ENCODE data around the gene INPP5A. TPM values are rescaled to one million over a fixed set of nuclear protein-coding genes. Genes with fewer than 3 reads are reported as not detected.

INPP5A gene
- total RNA-seq, 1 donor from 2014 or later = 45.2 TPM

DNA sequence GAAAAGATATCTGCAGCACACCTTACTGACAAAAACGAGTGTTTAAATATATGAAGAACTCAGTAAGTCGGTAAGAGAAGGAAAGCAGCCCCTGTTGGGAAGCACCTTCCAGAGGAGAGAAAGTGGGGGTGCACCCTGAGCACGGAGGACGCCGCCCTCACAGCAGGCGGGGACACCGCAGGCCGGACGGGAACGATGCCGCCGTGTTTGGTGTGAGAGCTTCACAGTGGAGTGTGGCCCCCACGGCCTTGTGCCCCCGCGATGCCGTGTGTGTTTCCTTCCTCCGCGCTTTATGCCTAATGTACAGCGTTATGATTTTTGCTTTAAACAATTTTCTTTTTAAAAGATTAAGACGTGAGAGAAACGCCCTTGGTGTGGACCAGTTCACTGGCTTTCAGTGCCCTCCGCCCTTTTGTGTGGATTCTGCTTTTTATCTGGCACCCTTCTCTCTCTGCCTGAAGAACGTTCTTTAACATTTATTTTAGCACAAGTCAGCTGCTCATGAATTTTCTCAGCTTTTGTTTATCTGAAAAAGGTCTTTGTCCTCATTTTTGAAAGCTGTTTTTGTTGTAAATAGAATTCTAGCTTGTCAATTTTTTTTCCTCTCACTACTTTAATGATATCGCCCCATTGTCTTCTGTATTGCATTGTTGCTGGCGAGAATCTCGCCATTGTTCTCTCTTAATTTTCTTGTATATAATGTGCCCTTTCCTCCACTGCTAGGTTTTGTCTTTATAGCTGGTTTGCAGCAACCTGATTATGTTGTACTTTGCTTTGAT lies 110.7 kb downstream of the INPP5A start:
- peaks cover 17% of the 10 kb centered on the region for H3K27me3 Mint-ChIP-seq (ENCODE audit: unreplicated experiment)
- H3K36me3 Mint-ChIP-seq (ENCODE audit: low read depth, unreplicated experiment) = peaks cover 8% of the 10 kb centered on the region
- H3K4me1 Mint-ChIP-seq (ENCODE audit: unreplicated experiment) = peaks cover 12% of the 10 kb centered on the region
- no peak for DNase-seq (ENCODE audit: low spot score)
- H3K4me3 Mint-ChIP-seq (ENCODE audit: unreplicated experiment) = no peak overlapping the region
- TF ChIP-seq, protein P1, sequence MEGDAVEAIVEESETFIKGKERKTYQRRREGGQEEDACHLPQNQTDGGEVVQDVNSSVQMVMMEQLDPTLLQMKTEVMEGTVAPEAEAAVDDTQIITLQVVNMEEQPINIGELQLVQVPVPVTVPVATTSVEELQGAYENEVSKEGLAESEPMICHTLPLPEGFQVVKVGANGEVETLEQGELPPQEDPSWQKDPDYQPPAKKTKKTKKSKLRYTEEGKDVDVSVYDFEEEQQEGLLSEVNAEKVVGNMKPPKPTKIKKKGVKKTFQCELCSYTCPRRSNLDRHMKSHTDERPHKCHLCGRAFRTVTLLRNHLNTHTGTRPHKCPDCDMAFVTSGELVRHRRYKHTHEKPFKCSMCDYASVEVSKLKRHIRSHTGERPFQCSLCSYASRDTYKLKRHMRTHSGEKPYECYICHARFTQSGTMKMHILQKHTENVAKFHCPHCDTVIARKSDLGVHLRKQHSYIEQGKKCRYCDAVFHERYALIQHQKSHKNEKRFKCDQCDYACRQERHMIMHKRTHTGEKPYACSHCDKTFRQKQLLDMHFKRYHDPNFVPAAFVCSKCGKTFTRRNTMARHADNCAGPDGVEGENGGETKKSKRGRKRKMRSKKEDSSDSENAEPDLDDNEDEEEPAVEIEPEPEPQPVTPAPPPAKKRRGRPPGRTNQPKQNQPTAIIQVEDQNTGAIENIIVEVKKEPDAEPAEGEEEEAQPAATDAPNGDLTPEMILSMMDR (IDR thresholded peaks at IDR 0.05; ENCODE audit: unreplicated experiment) = no peak
- no peaks in the 10 kb centered on the region for H3K9me3 Mint-ChIP-seq (ENCODE audit: unreplicated experiment)
- H3K27ac Mint-ChIP-seq (ENCODE audit: unreplicated experiment) = no peak overlapping the region

DNA sequence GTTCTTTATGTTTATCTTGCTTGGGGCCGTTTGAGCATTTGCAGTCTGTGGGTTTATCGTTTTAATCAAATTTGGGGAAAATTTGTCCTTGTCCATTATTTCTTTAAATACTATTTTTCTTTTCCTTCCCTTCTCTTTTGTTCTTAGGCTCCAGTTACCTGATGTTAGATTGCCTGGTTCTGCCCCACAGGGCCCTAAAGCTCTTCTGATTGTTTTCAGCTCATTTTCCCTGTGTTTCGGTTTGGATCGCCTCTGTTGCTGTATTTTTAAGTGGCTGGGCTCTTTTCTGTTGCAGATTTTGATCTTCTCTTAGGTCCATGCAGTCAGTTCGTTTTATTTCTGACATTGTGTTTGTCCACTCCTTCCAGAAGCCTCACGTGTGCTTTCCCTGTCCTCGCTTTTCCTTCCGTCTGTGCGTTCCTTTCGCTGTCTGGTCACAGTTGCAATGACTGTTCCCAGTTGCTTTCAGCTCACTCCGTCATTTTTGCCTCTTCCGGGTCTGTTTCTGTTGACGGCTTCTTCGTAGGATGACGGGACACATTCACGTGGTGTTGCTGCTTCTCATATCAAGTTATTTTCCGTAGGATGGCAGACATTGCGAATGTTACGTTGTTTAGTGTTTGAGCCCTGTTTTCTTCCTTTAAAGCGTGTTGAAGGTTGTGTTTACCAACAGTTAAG lies 111.4 kb downstream of the INPP5A start:
- DNase-seq (ENCODE audit: low spot score) = no peak
- H3K4me3 Mint-ChIP-seq (ENCODE audit: unreplicated experiment) = no peak overlapping the region
- H3K27ac Mint-ChIP-seq (ENCODE audit: unreplicated experiment) = no peak overlapping the region
- H3K27me3 Mint-ChIP-seq (ENCODE audit: unreplicated experiment) = peaks cover 17% of the 10 kb centered on the region
- peaks cover 12% of the 10 kb centered on the region for H3K4me1 Mint-ChIP-seq (ENCODE audit: unreplicated experiment)
- no peaks in the 10 kb centered on the region for H3K9me3 Mint-ChIP-seq (ENCODE audit: unreplicated experiment)
- H3K36me3 Mint-ChIP-seq (ENCODE audit: low read depth, unreplicated experiment) = peaks cover 8% of the 10 kb centered on the region
- TF ChIP-seq, protein P1 (IDR thresholded peaks at IDR 0.05; ENCODE audit: unreplicated experiment) = no peak

DNA sequence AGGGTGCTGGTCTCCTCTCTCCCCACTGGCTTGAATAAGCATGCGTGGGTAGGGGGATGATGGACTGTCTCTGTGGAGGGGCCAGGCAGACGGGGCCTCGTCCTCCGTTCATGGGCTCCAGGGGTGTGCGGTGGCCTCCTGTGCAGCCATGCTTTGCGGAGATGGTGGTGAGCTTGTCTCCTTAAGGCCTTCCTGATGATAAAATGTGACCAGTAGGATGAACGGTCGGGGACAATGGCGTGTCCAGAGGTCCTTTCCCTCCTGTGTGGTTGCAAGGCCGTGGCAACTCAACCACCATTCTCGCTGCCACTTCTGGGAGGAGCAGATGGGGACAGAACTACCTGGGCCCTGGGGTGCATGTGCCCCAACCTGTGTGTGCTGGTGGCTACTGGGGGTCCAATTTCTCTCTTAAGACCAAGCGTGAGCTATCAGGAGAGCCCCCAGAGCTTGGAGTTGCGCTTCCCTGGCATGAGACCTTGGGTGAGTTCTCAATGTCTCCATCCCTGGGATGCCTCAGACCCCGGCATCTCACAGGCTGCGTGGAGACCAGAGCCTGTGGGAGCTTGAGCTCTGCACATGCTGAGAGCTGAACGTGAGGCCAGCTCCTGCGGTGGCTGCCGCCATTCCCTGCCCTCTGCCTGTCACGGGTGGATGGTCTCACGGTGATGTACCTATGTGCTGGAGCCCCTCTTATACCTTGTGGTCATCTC lies 112.2 kb downstream of the INPP5A start:
- no peak overlapping the region for H3K4me3 Mint-ChIP-seq (ENCODE audit: unreplicated experiment)
- TF ChIP-seq, protein P1 (IDR thresholded peaks at IDR 0.05; ENCODE audit: unreplicated experiment) = no peak
- no peaks in the 10 kb centered on the region for H3K9me3 Mint-ChIP-seq (ENCODE audit: unreplicated experiment)
- peaks cover 8% of the 10 kb centered on the region for H3K36me3 Mint-ChIP-seq (ENCODE audit: low read depth, unreplicated experiment)
- H3K4me1 Mint-ChIP-seq (ENCODE audit: unreplicated experiment) = peaks cover 12% of the 10 kb centered on the region
- no peak for DNase-seq (ENCODE audit: low spot score)
- H3K27me3 Mint-ChIP-seq (ENCODE audit: unreplicated experiment) = peaks cover 17% of the 10 kb centered on the region
- no peak overlapping the region for H3K27ac Mint-ChIP-seq (ENCODE audit: unreplicated experiment)

DNA sequence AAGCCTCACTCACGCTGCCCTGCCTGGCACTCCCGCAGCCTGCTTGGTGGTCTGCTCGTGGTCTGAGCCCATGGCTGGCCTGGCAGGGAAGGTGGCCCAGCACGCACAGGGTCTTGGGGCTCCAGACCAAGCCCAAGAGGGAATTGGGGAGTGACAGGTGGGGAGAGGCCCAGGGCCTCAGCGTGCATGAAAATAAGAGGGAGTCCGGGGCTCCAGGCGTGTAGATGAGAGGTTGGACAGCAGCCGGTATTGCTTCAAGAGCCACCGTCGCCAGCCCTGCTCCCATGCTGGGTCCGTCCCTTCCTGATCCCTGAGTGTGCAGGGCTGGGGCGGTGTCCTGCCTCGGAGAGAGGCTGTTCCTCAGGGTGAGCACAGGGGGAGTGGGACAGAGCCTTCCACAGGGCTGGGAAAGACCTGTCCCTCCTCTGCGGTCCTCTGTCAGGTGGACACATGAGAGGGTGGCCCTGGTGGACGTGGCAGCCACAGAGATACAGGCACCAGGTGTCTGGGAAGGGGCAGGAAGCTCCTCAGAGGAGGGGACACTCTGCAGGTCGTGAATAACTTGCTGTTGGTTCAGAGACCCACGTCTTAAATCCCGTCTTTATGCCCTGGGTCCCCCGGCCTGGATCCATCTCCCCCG lies 113.1 kb downstream of the INPP5A start:
- H3K36me3 Mint-ChIP-seq (ENCODE audit: low read depth, unreplicated experiment) = peaks cover 8% of the 10 kb centered on the region
- H3K4me3 Mint-ChIP-seq (ENCODE audit: unreplicated experiment) = no peak overlapping the region
- no peak overlapping the region for H3K27ac Mint-ChIP-seq (ENCODE audit: unreplicated experiment)
- peaks cover 12% of the 10 kb centered on the region for H3K4me1 Mint-ChIP-seq (ENCODE audit: unreplicated experiment)
- H3K27me3 Mint-ChIP-seq (ENCODE audit: unreplicated experiment) = peaks cover 15% of the 10 kb centered on the region
- H3K9me3 Mint-ChIP-seq (ENCODE audit: unreplicated experiment) = no peaks in the 10 kb centered on the region
- TF ChIP-seq, protein P1 (IDR thresholded peaks at IDR 0.05; ENCODE audit: unreplicated experiment) = no peak
- DNase-seq (ENCODE audit: low spot score) = no peak

Measured in endothelial cell (in vitro differentiated cells).